A375 (cell line): ENCODE data around the gene COX8A. TPM values are rescaled to one million over a fixed set of nuclear protein-coding genes. Genes with fewer than 3 reads are reported as not detected.

Experiments used
- small RNA-seq: library from RNA; depleted of rRNA; stranded (forward); fragments of <200 nt; gene quantifications from one replicate; pipeline ENCODE3, GENCODE V24; 2014
- total RNA-seq: library from RNA; depleted of rRNA; stranded (reverse); fragments of >200 nt; shearing (Covaris generic); gene quantifications from 2 replicates; pipeline ENCODE4 v1.2.3, GENCODE V29; 2014; rRNA removed

Gene COX8A
- total RNA-seq = 751 and 944 TPM in 2 replicates

GRCh38 chr11:63974259-63975143 lies at the start of gene COX8A:
TSS of gene COX8A (plus strand) at chr11:63974620. CDS start at chr11:63974681, 61 bp downstream.

GRCh38 chr11:63938479-63939396 lies 35.7 kb upstream of the COX8A start, which contains the start of gene NAA40:
TSS of gene NAA40 (plus strand) at chr11:63939002. CDS start at chr11:63939097, 95 bp downstream.

GRCh38 chr11:63986156-63986931 lies 11.9 kb downstream of the COX8A start, which contains the start of gene OTUB1:
TSS of gene OTUB1 (plus strand) at chr11:63986438. CDS start at chr11:63986457, 19 bp downstream.

Small RNA genes lying within 50 kb of the gene (small RNA-seq; reads per million reads assigned to genes)
- gene RNU6-45P = not detected

Other genes starting within 250 kb of the COX8A start
- gene ZFTA, start 205.8 kb upstream of the COX8A start, total RNA-seq = 18.9 and 21.4 TPM in 2 replicates
- gene SPINDOC, start 161.2 kb upstream of the COX8A start, total RNA-seq = 53.4 and 61.5 TPM in 2 replicates
- gene MARK2, start 135.5 kb upstream of the COX8A start, total RNA-seq = 19.2 and 21.6 TPM in 2 replicates
- gene RCOR2, start 57.5 kb upstream of the COX8A start, total RNA-seq = 0.61 and 0.64 TPM in 2 replicates
- 10.1 and 13.6 TPM in 2 replicates for gene NAA40, start 35.6 kb upstream of the COX8A start, total RNA-seq
- gene OTUB1, start 11.8 kb downstream of the COX8A start, total RNA-seq = 89.1 and 101 TPM in 2 replicates
- 1.2 and 1.4 TPM in 2 replicates for gene FLRT1, start 61.3 kb downstream of the COX8A start, total RNA-seq
- 97.2 and 109 TPM in 2 replicates for gene MACROD1, start 191.5 kb downstream of the COX8A start, total RNA-seq
- 311 and 341 TPM in 2 replicates for gene STIP1, start 211.6 kb downstream of the COX8A start, total RNA-seq
- 1.3 and 1.9 TPM in 2 replicates for gene FERMT3, start 232.1 kb downstream of the COX8A start, total RNA-seq